Activated naive CD8-positive, alpha-beta T cell treated with anti-CD3 and anti-CD28 coated beads for 36 hours (primary cell): Measurements from ENCODE around the gene EIF3J. TPM values are rescaled to one million over a fixed set of nuclear protein-coding genes. Genes with fewer than 3 reads are reported as not detected.

ENCODE experiments used
- DNase-seq: peaks from one replicate; pipeline ENCODE4 v3.0.0; 2021
- H3K27ac Mint-ChIP-seq: one replicate; pipeline ENCODE4 v1.8.0; 2022; ENCODE audit warnings: mild to moderate bottlenecking, moderate library complexity, mixed read lengths
- H3K27me3 Mint-ChIP-seq: one replicate; pipeline ENCODE4 v1.8.0; 2022; ENCODE audit warnings: mild to moderate bottlenecking, mixed read lengths
- H3K36me3 Mint-ChIP-seq: one replicate; pipeline ENCODE4 v1.8.0; 2021; ENCODE audit warnings: mild to moderate bottlenecking, mixed read lengths
- H3K4me1 Mint-ChIP-seq: one replicate; pipeline ENCODE4 v1.8.0; 2021; ENCODE audit warnings: mixed read lengths
- H3K4me3 Mint-ChIP-seq: one replicate; pipeline ENCODE4 v1.8.0; 2022; ENCODE audit warnings: mild to moderate bottlenecking, moderate library complexity, mixed read lengths
- H3K9me3 Mint-ChIP-seq: one replicate; pipeline ENCODE4 v1.8.0; 2022; ENCODE audit warnings: mixed read lengths
- total RNA-seq, 2 experiments: library from RNA; stranded (reverse); gene quantifications; one replicate each; pipeline ENCODE4 v1.2.3, GENCODE V29; 2021

Gene EIF3J
- total RNA-seq, 2 experiments from 2014 or later: 187 to 194 TPM

GRCh38 chr15:44565387-44566154 lies 28.6 kb downstream of the EIF3J start:
- H3K36me3 Mint-ChIP-seq: peaks cover 44% of the 10 kb centered on the region
- H3K27me3 Mint-ChIP-seq: no peaks in the 10 kb centered on the region
- no peak overlapping the region for H3K27ac Mint-ChIP-seq
- no peak for DNase-seq
- no peak overlapping the region for H3K4me3 Mint-ChIP-seq
- H3K4me1 Mint-ChIP-seq: peaks cover 6% of the 10 kb centered on the region
- H3K9me3 Mint-ChIP-seq: peaks cover 5% of the 10 kb centered on the region

- no peak overlapping the region for H3K4me3 Mint-ChIP-seq
- no peak overlapping the region for H3K27ac Mint-ChIP-seq
- peaks cover 5% of the 10 kb centered on the region for H3K9me3 Mint-ChIP-seq
- H3K36me3 Mint-ChIP-seq: peaks cover 38% of the 10 kb centered on the region
- no peaks in the 10 kb centered on the region for H3K27me3 Mint-ChIP-seq
- peaks cover 3% of the 10 kb centered on the region for H3K4me1 Mint-ChIP-seq
- no peak for DNase-seq
Observed at GRCh38 chr15:44566155-44566540, 29.2 kb downstream of the EIF3J start.

DNA sequence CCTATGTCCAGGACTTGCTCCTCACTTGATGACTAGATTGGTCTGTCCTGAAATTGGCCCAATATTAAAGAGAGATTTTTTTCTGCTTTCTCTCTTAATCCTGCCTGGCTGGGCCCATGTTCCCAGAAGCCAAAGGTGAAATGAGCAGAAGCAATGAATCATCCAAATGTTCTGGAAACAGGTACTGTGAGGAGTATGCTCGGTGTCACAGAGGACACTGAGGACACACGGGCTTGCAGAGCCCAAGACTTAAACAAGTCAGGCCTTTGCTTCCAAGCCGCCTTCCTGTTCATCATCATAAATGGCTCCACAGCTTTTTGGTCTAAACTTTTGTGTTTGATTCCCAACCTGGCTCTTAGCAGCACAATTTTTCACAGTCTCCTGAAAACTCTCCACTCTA lies 31.4 kb downstream of the EIF3J start:
- Mint-ChIP-seq H3K27ac (peak overlapping the region; percentile 38), H3K4me1 (no peaks in the 10 kb centered on the region), H3K27me3 (no peaks in the 10 kb centered on the region), H3K9me3 (peaks cover 5% of the 10 kb centered on the region), H3K4me3 (no peak overlapping the region), H3K36me3 (peaks cover 35% of the 10 kb centered on the region)
- DNase-seq: no peak

DNA sequence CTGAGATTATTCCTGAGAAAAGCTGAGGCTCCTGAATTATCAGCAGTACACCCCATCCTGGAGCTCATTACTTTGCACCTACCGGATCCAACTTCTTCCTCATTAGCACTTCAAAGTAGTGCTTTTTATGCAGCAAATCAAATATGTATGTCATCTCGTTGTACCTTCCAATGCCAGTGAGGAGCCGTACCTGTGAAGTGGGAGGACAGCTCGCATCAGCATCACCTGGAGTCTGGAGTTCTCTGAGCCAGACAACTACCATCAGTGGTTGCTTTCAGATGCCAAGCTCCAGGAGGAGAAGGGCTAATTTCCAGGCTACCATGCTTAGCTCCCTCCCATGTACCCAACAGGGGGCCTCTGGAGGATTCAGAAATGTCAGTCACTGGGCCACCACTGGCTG lies 32.4 kb downstream of the EIF3J start:
- no peak for DNase-seq
- peaks cover 29% of the 10 kb centered on the region for H3K36me3 Mint-ChIP-seq
- H3K4me1 Mint-ChIP-seq: no peaks in the 10 kb centered on the region
- H3K9me3 Mint-ChIP-seq: peaks cover 5% of the 10 kb centered on the region
- H3K27me3 Mint-ChIP-seq: no peaks in the 10 kb centered on the region
- H3K4me3 Mint-ChIP-seq: no peak overlapping the region
- no peak overlapping the region for H3K27ac Mint-ChIP-seq

- Mint-ChIP-seq H3K27me3 (no peaks in the 10 kb centered on the region), H3K27ac (peak overlapping the region; percentile 54), H3K4me1 (no peaks in the 10 kb centered on the region), H3K9me3 (no peaks in the 10 kb centered on the region), H3K36me3 (peaks cover 18% of the 10 kb centered on the region), H3K4me3 (no peak overlapping the region)
- DNase-seq: no peak
Observed at GRCh38 chr15:44570361-44570760, 33.4 kb downstream of the EIF3J start.

GRCh38 chr15:44573386-44573785 lies 36.4 kb downstream of the EIF3J start:
- no peak for DNase-seq
- H3K9me3 Mint-ChIP-seq: no peaks in the 10 kb centered on the region
- H3K27me3 Mint-ChIP-seq: no peaks in the 10 kb centered on the region
- H3K27ac Mint-ChIP-seq: no peak overlapping the region
- peaks cover 2% of the 10 kb centered on the region for H3K4me1 Mint-ChIP-seq
- H3K4me3 Mint-ChIP-seq: no peak overlapping the region
- H3K36me3 Mint-ChIP-seq: peaks cover 2% of the 10 kb centered on the region

DNA sequence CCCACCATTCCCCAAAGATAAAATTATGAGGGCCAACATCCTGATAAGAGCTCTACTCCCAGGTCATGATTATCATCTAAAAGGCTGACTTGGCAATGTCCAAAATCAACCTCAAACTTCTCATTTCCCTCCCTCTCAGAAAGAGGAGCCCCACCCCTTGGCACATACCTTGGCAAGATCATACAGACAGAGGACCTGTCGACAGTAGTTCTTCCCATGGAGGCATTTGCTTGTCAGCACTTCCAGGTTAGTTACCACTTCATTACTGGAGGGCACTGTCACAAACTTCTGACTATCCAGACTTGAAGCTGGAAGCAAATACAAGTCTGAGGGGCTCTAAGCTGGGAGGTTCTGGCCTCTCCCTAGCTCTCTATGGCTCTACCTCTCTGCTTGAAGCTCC lies 37.8 kb downstream of the EIF3J start:
- H3K27ac Mint-ChIP-seq: peak overlapping the region; percentile 65
- no peak overlapping the region for H3K4me3 Mint-ChIP-seq
- peaks cover 2% of the 10 kb centered on the region for H3K4me1 Mint-ChIP-seq
- no peak for DNase-seq
- H3K27me3 Mint-ChIP-seq: no peaks in the 10 kb centered on the region
- H3K9me3 Mint-ChIP-seq: no peaks in the 10 kb centered on the region
- H3K36me3 Mint-ChIP-seq: peaks cover 3% of the 10 kb centered on the region

DNA sequence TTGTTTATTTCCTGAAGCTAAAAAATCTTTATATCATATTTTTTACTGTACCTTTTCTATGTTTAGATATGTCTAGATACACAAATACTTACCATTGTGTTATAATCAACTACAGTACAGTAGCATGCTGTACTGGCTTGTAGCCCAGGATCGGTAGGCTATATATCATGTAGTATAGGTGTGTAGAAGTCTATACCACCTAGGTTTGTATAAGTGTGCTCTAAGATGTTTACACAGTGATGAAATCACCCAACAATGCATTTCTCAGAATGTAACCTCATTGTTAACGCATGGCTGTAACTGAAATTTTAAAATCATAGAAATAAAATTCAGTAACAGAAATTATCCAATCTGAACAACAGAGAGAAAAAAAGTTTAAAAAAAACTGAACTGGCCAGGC lies 43.2 kb downstream of the EIF3J start:
- no peaks in the 10 kb centered on the region for H3K27me3 Mint-ChIP-seq
- H3K9me3 Mint-ChIP-seq: no peaks in the 10 kb centered on the region
- peaks cover 11% of the 10 kb centered on the region for H3K4me1 Mint-ChIP-seq
- H3K36me3 Mint-ChIP-seq: peaks cover 28% of the 10 kb centered on the region
- DNase-seq: no peak
- no peak overlapping the region for H3K4me3 Mint-ChIP-seq
- H3K27ac Mint-ChIP-seq: no peak overlapping the region

- no peak overlapping the region for H3K27ac Mint-ChIP-seq
- peaks cover 27% of the 10 kb centered on the region for H3K36me3 Mint-ChIP-seq
- no peaks in the 10 kb centered on the region for H3K27me3 Mint-ChIP-seq
- H3K4me1 Mint-ChIP-seq: peaks cover 8% of the 10 kb centered on the region
- no peak overlapping the region for H3K4me3 Mint-ChIP-seq
- peak; percentile 56 for DNase-seq
- H3K9me3 Mint-ChIP-seq: no peaks in the 10 kb centered on the region
Observed at GRCh38 chr15:44584162-44584749, 47.3 kb downstream of the EIF3J start.

- peaks cover 29% of the 10 kb centered on the region for H3K36me3 Mint-ChIP-seq
- no peak for DNase-seq
Observed at GRCh38 chr15:44585633-44586032, 48.7 kb downstream of the EIF3J start.

GRCh38 chr15:44588541-44588940 lies 51.6 kb downstream of the EIF3J start:
- Mint-ChIP-seq H3K36me3 (peaks cover 14% of the 10 kb centered on the region), H3K27ac (no peak overlapping the region), H3K4me1 (peaks cover 4% of the 10 kb centered on the region), H3K9me3 (no peaks in the 10 kb centered on the region), H3K27me3 (no peaks in the 10 kb centered on the region), H3K4me3 (no peak overlapping the region)
- DNase-seq: no peak

More at GRCh38 chr15:44585633-44586032, 48.7 kb downstream of the EIF3J start:
- H3K9me3 Mint-ChIP-seq: no peaks in the 10 kb centered on the region
- peaks cover 8% of the 10 kb centered on the region for H3K4me1 Mint-ChIP-seq
- H3K4me3 Mint-ChIP-seq: no peak overlapping the region
- no peaks in the 10 kb centered on the region for H3K27me3 Mint-ChIP-seq
- no peak overlapping the region for H3K27ac Mint-ChIP-seq

DNA sequence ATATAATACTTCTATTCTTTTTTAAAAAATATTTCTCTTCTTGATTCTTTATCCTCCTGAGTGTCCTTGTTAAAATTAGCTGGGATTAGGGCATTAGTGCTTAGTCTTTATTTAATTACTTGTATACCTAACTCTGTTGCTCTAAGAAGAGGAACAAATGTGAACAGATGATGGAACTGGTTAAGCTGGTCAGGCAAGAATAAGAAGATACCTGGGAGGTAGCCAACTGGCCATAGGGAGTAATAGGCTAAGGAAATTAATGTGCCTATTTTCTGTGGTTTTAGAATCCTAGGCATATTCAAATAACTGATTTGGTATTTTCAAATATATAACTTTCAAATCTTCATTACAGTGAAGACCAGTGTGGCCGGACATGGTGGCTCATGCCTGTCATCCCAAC lies 54.4 kb downstream of the EIF3J start:
- Mint-ChIP-seq H3K27me3 (no peaks in the 10 kb centered on the region), H3K27ac (no peak overlapping the region), H3K36me3 (peaks cover 12% of the 10 kb centered on the region), H3K4me3 (no peak overlapping the region), H3K9me3 (no peaks in the 10 kb centered on the region), H3K4me1 (peaks cover 14% of the 10 kb centered on the region)
- no peak for DNase-seq

DNA sequence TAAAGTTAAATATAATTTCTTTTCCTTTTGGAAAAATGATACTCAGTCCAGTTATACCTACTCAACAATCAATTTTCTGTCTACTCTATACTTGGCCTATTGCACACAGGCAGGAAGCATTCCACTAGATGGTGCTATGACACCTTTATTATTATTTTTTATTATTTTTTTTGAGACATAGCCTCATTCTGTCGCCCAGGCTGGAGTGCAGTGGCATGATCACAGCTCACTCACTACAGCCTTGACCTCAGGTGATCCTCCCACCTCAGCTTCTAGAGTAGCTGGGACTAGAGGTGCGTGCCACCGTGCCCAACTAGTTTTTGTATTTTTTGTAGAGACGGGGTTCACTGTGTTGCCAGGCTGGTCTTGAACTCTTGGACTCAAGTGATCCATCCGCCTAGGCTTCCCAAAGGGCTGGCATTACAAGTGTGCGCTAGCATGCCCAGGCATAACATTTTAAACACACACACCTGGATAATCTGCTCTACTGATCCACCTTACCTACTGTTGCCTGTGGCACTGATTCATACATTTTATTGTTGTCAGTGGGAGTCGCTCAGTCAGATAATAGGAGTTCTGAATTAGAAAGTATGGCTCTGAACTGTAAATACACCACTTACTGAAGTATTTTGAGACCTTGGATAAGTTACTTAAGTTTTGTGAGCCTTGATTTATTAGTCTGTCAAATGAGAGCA lies 56.2 kb downstream of the EIF3J start:
- Mint-ChIP-seq H3K36me3 (peaks cover 16% of the 10 kb centered on the region), H3K9me3 (no peaks in the 10 kb centered on the region), H3K4me1 (peaks cover 23% of the 10 kb centered on the region), H3K27ac (peak overlapping the region; percentile 56), H3K27me3 (no peaks in the 10 kb centered on the region), H3K4me3 (no peak overlapping the region)
- no peak for DNase-seq

DNA sequence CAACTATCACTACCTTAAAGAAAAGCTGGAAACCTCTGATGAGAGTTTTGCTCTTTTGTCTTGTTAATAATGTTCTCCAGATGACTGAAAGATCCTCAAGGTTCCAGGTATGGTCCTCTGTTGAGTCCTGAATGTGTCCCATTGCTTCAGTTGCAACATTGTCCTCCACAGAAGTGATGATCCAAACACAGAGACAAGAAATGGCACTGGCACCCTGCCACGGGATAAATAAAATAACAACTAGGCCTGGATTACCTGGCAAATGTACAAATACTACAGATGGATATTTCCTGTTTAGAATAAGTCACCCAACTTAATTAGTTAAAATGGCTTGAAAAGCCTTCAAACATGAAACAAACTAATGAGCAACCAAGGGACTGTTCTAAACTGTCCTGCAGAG lies 58.3 kb downstream of the EIF3J start:
- H3K36me3 Mint-ChIP-seq: peaks cover 15% of the 10 kb centered on the region
- H3K4me1 Mint-ChIP-seq: peaks cover 26% of the 10 kb centered on the region

DNA sequence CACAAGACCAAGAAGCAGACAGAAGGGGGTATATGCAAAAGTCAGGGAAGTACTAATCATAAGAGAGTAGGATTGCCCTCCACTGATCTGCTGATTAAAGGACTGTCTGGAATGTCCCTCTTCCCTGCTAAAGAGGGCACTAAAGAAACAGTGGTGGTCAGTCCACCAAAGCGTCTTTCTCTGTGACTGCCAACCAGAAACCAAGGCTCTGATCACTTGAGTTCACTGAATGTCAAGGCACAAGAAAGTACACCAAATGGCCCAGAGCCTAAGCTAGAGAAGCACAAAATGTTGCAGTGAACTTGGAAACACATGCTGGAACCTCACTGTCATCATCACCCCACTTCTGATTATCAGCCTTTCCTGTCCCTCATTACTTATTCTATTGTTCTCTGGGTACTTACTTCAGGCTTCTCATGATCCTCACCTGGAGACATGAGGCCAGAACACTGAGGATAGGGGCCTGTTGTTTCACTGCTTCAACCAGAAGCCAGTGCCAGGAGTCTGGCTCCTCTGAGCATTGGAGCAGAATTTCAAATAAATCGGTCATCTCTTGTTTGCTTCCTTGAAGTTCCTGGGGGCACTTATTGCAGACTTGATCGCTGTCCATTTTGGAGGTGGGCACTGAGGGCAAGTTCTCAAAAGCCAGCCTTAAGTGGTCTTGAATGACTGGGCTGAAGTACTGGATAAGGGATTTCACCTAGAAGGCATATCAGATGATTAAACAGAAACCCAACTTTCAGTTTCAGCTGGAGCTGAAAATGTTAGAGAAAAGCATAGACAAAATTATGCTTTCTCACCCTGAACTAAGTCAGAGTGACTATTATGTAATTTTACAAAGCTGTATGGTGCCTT lies 58.9 kb downstream of the EIF3J start:
- peak overlapping the region; percentile 83 for H3K27ac Mint-ChIP-seq
- peaks cover 13% of the 10 kb centered on the region for H3K36me3 Mint-ChIP-seq
- DNase-seq: peak; percentile 4
- H3K9me3 Mint-ChIP-seq: no peaks in the 10 kb centered on the region
- H3K4me1 Mint-ChIP-seq: peaks cover 26% of the 10 kb centered on the region
- H3K27me3 Mint-ChIP-seq: no peaks in the 10 kb centered on the region
- H3K4me3 Mint-ChIP-seq: no peak overlapping the region

More for the DNA sequence above, 58.3 kb downstream of the EIF3J start:
- H3K4me3 Mint-ChIP-seq: no peak overlapping the region
- peak overlapping the region; percentile 12 for H3K27ac Mint-ChIP-seq
- H3K9me3 Mint-ChIP-seq: no peaks in the 10 kb centered on the region
- no peak for DNase-seq
- H3K27me3 Mint-ChIP-seq: no peaks in the 10 kb centered on the region
